GM19351 (cell line): ENCODE results near the gene AKAP8L.
"Not testable (repeated sequence)": the region's sequence is repeated elsewhere in the genome, so short reads cannot be mapped to it uniquely, and the experiment has no call there.

Experiments used
- ATAC-seq: cut with Tn5 transposase; IDR thresholded peaks from one replicate; pipeline ENCODE4 v1.9.1; 2021; ENCODE audit warnings: mild to moderate bottlenecking, moderate library complexity; ENCODE audit not compliant: unreplicated experiment

The AKAP8L gene

DNA sequence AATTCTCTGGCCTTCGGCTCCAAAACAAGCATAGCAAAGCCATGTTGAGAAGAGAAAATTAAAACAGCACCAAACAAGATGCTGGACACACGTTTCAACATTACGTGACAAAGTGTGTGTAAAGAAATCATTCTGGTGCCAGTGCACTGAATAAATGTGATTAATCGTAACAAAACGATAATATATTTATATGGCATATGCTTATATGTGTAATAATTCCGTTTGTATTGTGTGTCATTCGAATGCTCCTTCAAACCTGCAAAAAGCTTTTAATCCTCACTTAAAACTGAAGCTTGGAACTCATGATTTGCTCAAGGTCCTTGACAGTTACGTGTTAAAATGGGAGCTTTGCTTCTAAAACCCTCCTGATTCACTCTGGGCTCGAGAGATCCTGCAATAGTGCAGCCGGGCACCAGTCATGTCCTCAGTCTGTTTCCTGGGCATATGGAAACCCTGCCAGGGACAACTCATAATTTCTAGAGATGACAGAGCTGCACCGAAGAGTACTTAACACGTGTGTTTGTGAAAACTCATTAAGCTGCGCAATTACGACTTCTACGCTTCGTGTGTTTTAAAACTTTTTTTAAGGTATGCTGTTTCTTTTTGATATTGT, 731 bp upstream of the AKAP8L start:
- no peak for ATAC-seq

DNA sequence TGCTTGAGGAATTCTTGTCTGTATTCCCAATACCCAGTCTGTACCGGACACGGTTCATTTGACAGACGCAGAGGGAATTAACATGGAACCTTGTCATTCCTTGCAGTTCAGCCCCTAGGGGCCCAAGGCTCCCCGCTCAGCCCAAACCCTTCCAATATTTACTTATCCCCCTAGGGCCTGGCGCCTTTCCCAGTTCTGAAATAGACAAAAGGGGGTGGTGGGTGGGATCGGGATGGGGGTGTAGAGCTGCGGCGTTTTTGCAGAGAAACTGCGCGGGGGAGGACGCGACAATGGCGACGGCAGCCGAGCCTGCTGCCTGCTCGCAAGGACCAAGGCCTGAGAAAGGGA, 583 bp downstream of the AKAP8L start:
- no peak for ATAC-seq

DNA sequence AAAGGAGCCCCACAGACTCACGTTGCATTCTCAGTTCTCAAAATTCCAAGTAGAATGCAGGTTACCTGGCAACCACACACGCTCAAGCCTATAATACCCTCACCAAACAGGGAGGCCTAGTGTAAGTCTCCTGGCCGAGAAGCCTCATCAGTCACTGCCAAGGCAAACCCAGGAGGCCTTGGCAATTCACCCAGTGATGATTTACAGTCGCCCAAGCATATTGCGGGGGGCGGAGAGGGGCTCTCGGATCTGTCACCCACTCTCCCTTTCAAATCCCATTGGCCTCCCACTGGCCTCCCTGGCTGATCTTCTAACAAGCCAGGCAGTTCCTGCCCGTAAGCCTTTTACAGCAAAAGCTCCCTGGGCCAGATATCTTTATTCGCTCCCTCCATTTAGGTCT, 1.1 kb downstream of the AKAP8L start:
- ATAC-seq: no peak

DNA sequence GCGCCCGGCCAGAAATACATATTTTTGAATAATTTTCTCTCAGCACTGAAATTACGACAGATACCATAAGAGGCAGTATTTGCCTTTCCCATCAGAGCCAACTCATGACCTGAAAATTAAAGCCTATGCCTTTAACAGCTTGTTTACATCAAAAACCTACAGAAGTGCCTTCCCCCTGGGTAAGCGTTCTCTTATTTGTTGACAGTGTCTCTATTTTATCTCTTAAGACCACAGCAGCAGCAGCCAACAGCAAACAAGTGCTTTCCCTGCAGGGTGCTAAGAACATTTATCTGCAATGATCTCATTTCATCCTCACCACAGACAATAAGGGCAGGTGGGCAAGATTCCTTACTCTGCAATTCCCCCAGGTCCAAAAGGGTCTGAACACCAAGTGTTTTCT, 6.0 kb downstream of the AKAP8L start:
- ATAC-seq: no peak

DNA sequence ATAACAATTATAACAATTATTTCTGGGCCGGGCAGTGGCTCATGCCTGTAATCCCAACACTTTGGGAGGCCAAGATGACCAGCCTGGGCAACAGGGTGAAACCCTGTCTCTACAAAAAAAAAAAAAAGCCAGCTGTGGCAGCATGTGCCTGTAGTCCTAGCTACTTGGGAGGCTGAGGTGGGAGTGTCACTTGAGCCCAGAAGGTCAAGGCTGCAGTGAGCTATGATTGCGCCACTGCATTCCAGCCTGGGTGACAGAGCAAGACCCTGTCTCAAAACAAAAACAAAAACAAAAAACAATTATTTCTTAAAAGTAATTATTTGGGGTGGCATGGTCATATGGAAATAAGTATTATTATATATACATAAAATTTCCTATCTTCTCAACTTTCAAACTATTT, 7.4 kb downstream of the AKAP8L start:
- not testable (repeated sequence) for ATAC-seq

DNA sequence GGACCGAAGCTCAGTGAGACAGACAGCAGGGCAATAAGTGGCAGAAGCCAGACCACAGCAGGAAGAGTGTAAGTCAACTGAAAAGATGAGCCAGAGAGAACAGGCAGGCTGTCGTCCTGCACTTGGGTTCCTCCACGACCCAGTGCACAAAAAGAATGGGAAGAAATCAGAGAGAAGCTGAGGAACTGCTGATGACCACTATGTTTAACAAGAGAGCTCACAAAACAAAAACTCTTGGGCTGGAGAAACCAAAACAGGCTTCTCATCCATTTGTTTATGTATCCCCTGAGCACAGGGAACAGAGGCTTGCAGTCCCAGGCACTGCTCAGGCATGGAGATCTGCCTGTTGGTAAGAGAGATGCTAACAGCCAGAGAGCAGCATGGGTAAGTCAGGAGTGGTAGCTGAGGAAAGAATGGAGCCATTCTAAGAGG, 14.0 kb downstream of the AKAP8L start:
- no peak for ATAC-seq

DNA sequence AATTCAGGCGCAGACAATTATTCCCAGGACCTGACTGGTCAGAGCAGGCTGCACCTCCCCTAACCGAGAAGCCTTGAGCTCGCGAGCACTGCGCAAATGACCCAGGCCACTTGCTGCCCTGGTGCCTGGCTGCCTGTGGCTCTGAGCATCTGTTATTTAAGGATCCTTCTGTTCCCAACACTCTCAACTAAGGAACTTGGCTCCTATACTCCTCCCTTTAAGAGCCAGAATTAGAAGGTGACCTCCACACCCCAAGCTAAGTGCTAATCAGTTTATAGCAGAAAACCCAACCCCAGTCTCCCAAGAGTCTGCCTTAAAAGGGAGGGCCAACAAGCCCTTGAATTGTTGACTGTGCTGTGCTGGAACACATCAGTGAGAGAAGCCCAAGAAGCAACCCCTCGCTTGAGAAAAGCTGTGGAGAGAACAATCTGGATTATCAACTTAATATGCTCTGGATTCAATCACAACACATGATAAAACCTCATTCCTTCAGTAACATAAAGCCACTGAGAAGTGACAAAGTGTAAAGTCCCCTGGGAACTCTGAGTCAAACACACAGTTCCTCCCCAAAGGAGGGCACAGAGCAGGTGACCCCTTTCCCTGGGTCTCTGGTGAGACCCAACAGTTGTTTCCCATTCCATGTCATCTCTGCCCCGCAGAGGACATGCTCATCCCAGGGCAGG, 14.6 kb downstream of the AKAP8L start:
- no peak for ATAC-seq

DNA sequence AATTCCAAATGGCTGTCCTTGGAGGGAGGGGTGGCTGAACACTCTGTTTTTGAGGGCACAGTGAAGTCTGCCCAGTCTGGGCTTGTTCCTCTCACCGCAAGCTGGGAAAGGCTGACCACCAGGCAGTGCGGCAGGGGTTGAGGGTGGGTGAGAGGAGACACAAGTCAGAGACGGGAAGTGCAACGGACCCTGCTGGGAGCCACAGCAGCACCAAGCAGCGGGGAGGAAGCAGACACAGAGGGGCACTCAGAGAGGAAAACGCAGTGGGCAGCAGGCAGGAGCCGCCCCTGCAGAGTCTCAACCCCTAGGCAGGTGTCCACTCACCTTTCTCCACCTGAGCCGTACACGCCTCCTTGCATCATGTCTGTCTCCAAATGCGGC, 15.6 kb downstream of the AKAP8L start:
- ATAC-seq: no peak

DNA sequence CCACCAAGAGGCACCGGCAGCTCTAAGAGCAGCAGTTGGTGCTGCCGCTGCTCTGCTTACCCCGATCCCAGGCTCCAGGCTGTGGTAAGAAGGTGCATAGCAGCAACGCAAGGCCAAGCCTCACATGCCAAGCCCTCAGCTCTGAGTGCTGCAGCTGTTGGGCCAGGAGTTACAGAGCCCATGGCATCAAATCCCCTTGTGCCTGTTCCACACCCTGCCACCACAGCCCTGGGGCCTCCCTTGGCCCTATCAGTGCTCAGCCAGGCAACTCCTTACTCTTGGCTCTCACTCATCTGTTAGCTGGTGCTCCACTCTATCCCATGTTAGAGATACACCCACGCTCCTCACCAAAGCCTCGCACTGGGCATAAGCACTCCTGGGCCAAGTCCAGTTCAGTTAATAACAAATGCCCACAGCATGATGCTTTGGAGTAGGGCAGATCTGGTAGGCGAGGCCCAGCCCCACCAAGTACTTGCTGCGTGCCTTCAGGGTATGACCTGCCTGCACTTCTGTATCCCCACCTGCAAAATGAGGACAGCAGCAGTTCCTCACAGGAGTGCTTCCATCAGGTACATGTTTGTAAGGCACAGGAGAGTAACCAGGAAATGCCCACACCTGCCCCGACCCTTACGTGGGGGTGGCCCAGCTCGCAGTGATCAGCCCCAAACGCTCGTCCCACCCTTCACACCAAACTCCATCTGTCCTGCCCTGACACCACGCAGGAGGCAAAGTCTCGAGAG, 16.2 kb downstream of the AKAP8L start:
- ATAC-seq: no peak

DNA sequence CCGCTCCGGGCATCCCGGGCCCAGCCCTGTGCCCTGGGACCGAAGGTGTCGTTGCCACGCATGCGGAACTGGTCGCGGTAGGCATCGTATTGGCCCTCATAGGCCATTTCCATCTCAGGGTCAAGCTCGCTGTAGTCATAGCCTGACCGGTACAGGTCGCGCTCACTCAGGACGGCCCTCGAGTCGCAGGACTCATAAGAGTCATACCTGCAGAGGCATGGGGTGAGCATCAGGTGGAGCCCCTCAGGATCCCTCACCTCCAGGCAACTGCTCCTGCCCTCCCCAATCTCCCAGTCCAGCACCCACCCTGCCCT, 17.4 kb downstream of the AKAP8L start:
- ATAC-seq: no peak

DNA sequence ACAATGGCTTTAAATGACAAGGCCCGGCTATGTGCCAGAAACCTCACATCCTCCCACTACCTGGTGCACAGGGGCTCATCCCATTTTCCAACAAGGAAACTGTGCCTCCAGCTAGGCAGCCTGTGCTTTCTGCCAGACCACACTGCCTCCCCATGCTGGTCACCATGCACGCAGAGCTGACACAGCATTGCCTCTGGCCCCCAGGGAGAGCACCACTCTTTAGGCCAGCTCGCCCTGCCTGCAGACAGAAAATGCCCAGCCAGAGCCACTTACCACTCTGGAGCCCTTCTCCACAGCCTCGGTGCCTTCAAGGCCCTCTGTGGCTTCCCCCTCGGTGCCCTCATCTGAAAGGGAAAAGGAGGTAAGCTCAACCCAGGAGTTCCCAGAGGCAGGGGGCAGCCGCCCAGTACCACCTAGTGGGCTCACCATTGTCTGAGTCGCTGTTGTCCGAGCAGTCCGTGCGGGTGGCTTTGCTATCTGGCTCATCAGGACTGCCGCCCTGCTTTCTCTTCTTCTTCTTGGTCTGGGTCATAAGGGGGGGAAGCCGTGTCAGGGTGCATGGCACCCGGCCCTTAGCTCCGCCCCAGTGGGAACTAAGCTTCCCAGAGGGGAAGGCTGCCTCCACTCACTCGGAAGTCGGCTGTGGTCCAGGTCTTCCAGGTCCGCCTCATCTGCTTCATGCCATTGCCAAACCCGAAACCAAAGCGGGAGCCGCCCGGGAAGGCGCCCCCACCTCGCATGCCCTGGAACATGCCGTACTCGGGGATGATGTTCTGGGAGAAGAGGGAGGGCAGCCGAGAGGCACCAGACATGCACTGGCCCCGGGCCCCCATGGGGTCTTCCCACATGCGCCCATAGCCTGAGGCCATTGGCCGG, 18.0 kb downstream of the AKAP8L start:
- no peak for ATAC-seq

DNA sequence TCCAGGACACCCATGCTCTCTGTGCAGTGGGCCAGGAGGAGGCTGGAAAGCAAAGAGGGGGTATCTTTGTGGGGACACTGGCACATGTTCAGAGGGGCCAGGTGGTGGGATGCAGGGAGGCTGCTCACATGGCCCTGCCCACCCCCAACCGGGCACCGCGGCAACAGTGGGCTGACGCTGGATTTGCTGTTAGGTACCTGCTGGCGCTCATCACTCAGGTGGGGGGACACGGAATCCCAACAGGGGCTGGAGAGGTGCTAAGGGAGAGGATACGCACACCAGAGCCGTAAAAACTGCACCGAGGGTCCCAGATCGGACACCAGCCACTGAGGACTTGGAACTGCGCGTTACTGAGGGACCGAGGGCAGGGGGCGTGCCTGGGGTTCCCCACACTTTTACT, 19.2 kb downstream of the AKAP8L start:
- ATAC-seq: no peak

DNA sequence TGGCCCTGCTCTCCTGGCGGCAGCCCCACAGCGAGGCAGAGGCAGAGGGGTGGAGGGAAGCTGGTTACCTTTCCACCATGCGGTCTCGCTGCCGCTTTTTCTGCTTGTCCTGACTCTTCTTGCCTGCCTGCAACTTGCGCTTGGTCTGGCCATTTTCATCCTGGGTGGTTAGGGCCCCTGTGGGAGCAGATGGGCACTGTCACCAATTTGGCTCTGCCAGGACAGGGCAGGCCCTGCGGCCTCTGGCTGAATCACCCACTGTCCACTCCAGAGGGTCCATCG, 19.6 kb downstream of the AKAP8L start:
- ATAC-seq: no peak

DNA sequence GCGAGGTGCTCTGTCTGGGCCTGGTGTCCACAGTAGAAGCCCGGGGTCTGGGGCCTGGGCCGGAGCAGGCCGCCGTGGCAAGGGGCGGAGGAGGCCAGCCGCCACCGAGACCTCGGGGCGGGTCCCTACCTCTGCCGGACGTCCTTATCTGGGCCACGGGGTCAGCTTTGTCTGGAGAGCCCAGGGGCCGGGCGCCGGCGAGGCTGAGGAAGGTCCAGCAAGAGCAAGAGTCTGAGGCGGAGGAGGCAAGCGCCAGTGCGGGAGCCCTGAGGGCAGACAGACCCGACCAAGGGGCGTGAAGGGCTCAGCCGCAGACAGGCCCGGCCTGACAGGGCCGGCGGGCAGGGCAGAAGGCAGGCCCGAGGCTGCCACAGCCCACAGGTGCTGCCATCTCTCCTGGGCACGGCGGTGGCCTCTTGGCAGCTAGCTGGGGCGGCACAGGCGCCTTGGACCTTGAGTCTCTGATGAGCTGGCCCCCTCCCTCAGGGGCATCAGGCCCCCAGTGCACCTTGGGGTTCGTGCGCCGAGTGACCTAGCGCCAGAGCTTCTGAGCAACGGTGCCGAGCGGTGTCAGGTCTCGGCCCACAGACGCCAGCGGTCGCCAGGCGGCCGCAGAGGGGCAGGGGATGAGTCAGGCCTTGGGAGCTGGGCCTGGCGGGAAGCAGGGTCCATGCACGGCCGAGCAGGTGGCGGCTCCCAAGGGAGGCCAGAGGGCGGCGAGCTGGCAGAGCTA, 20.1 kb downstream of the AKAP8L start:
- ATAC-seq: no peak

DNA sequence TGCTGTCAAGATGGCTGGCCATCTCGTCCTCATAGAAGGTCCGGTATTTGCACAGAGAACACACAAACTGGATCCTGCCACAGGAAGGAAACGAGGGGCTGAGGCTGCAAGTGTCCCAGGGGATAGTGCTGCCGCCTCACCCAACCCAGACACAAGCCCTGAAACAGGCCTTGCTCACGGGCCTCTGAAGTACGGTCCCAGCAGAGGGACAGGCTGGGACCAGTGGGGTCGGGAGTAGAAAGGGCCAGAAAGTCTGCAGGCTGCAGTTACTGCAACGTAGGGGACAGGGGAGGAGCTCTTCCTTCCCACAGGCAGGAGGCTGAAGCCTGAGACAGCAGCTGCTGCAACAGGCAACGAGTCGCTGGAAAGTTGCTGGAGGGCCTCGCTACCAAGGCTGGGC, 21.0 kb downstream of the AKAP8L start:
- no peak for ATAC-seq

DNA sequence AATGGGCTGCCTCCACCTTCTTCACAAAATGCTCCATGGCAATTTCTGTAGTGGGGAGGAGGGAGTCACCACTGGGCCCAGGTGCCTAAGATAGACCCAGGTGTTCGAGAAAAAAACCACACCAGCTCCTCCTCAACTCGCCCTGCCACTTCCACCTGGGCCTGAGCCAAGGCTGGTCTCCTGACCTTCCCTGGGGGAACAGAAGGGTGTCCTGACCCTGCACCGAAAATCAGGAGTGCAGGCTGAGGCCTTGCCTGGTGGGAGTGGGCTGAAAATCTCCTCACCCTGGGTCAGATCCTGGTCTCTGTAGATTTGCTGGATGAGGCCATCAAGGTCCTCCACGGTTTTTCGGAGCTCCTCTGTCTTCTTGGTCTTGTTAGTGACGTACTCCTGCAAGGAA, 21.6 kb downstream of the AKAP8L start:
- ATAC-seq: no peak

DNA sequence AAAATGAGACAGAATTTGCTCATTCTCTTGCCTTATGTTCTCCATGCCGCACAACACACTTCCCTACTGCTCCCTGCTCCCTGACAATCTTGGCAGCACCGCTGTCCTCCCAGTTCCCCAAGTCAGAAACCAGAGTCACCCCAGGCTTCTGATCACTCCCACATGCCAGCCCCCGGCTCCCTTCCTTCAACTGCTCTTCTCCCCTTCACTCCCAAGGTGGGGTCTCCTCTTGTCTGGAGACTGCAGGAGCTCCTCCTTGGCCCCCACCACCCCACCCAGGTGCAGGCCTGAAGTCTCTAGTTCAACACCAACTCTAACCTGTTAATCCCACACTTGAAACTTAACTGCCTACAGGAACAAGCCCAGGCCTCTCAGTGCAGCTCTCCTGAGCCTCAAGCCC, 22.4 kb downstream of the AKAP8L start:
- no peak for ATAC-seq

DNA sequence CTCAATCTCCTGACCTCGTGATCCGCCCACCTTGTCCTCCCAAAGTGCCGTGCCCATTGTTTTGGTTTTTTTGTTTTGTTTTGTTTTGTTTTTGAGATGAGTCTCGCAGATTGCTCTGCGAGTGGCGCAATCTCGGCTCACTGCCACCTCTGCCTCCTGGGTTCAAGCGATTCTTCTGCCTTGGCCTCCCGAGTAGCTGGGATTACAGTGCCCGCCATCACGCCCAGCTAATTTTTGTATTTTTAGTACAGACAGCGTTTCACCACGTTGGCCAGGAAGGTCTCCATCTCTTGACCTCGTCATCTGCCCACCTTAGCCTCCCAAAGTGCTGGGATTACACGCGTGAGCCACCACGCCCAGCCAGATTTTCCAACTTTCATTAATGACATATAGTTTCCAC, 23.5 kb downstream of the AKAP8L start:
- ATAC-seq: not testable (repeated sequence)

DNA sequence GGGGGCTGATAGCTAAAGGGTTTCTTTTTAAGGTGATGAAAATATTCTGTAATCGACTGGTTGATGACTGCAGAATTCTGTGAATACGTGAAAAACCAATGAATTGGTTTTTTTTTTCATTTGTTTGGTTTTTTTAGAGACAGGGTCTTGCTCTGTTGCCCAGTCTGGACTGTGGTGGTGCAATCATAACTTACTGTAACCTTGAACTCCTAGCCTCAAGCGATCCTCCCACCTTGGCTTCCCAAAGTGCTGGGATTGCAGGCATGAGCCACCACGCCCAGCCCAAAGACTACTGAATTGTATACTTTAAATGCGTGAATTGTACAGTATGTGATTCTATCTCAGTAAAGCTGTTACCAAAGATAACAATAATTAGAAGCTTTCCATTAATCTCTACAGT, 24.4 kb downstream of the AKAP8L start:
- no peak for ATAC-seq

DNA sequence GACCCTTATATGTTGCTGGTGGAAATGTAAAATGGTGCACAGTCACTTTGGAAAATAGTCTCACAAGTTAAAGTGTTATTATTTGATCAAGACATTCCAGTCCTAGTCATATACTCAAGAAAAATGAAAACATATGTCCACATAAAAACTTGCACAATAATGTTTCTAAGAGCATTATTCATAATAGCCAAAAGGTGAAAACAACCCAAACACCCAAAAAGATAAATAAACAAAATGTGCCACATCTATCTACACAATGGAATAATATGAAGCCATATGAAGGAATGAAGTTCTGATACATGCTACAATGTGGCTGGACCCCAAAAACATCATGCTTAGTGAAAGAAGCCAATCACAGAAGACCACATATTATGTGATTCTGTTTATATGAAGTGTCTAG, 24.8 kb downstream of the AKAP8L start:
- no peak for ATAC-seq

DNA sequence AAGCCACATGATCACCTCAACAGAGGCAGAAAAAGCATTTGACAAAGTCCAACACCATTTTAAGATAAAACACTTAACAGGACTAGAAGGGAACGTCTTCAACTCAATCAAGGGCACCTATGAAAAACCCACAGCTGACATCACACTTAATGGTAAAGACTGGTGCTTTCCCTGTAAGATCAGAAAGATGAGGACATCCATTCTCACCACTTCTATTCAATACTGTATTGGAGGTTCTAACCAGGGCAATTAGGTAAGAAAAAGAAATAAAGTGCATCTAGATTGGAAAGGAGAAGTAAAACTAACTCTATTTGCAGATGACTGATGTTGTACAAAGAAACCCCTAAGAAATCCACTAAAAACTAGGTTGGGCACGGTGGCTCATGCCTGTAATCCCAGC, 28.0 kb downstream of the AKAP8L start:
- ATAC-seq: no peak
